Kasumi-1 (cell line): ENCODE results near the gene SSH2.
"Not testable (repeated sequence)": the region's sequence is repeated elsewhere in the genome, so short reads cannot be mapped to it uniquely, and the experiment has no call there.

Experiments
- DNase-seq, 2 experiments: peaks; one replicate each; lab custom pipeline; 2025; lab: John Stamatoyannopoulos, UW

SSH2 gene

GRCh38 chr17:29929006-29929532 lies 959 bp downstream of the SSH2 start:
- peak; percentile 44 to 53 for DNase-seq

GRCh38 chr17:29927546-29927945 lies 2.5 kb downstream of the SSH2 start:
- DNase-seq, result no peak

- DNase-seq, result no peak
These were observed 5.2 kb downstream of the SSH2 start for GRCh38 chr17:29924786-29925185.

- DNase-seq, result peak in 1 of 2 experiments; percentile 23
These were observed 10.8 kb downstream of the SSH2 start for GRCh38 chr17:29918922-29919856.

GRCh38 chr17:29918016-29918415 lies 12.0 kb downstream of the SSH2 start:
- no peak for DNase-seq

- DNase-seq, result no peak
These were observed 15.1 kb downstream of the SSH2 start for GRCh38 chr17:29914819-29915537.

- DNase-seq, result no peak
These were observed 18.3 kb downstream of the SSH2 start for GRCh38 chr17:29911641-29912177.

GRCh38 chr17:29909236-29910003 lies 20.6 kb downstream of the SSH2 start:
- no peak for DNase-seq

- DNase-seq, result no peak
These were observed 23.1 kb downstream of the SSH2 start for GRCh38 chr17:29906969-29907368.

GRCh38 chr17:29905879-29906167 lies 24.2 kb downstream of the SSH2 start:
- DNase-seq, result no peak

GRCh38 chr17:29905086-29905878 lies 24.7 kb downstream of the SSH2 start:
- DNase-seq, result no peak

GRCh38 chr17:29903471-29903870 lies 26.6 kb downstream of the SSH2 start:
- DNase-seq, result no peak

- not testable (repeated sequence) for DNase-seq
These were observed 32.9 kb downstream of the SSH2 start for GRCh38 chr17:29897136-29897535.

- DNase-seq, result no peak
These were observed 37.8 kb downstream of the SSH2 start for GRCh38 chr17:29892201-29892600.

- no peak for DNase-seq
These were observed 38.9 kb downstream of the SSH2 start for GRCh38 chr17:29891131-29891530.

GRCh38 chr17:29885031-29885640 lies 44.9 kb downstream of the SSH2 start:
- DNase-seq, result peak; percentile 35 to 39

GRCh38 chr17:29883497-29883896 lies 46.5 kb downstream of the SSH2 start:
- no peak for DNase-seq

GRCh38 chr17:29881256-29881655 lies 48.8 kb downstream of the SSH2 start:
- no peak for DNase-seq

GRCh38 chr17:29880031-29880430 lies 50.0 kb downstream of the SSH2 start:
- no peak for DNase-seq

GRCh38 chr17:29874931-29875596 lies 55.0 kb downstream of the SSH2 start:
- no peak for DNase-seq
